Omental fat pad (tissue), 4 donors: ENCODE measurements around the gene SEPTIN3. TPM values are rescaled to one million over a fixed set of nuclear protein-coding genes. Genes with fewer than 3 reads are reported as not detected.

Experiments
- ATAC-seq: fragments of 150-250 bp; one replicate; pipeline ENCODE4 v1.9.1; 2016; ENCODE audit warnings: mild to moderate bottlenecking, moderate library complexity; ENCODE audit not compliant: low FRiP score
- DNase-seq: peaks from one replicate; pipeline ENCODE4 v3.0.0-alpha.2; 2019; ENCODE audit warnings: low spot score
- CTCF ChIP-seq, 3 donors: fragments of 450-650 bp; IDR thresholded peaks; one replicate each; pipeline ENCODE4 v1.5.1; 2016 to 2017; ENCODE audit warnings: antibody characterized with exemption in 3 of 3, mild to moderate bottlenecking in 3 of 3, moderate library complexity in 2 of 3
- total RNA-seq, 4 donors: library from RNA; depleted of rRNA; stranded (reverse); fragments of >200 nt; gene quantifications; one replicate each; pipeline ENCODE4 v1.1.0, GENCODE V29; 2016

SEPTIN3 gene
- under 1 TPM in 3 of 4 donors, not detected in 1; 0.13 to 0.72 (median 0.37) TPM for total RNA-seq

- DNase-seq: no peak
- TF ChIP-seq CTCF (IDR thresholded peaks at IDR 0.05): no peak
- ATAC-seq: no peak
These were observed at the start of gene SEPTIN3 for GRCh38 chr22:41969110-41969646. TSS of gene SEPTIN3 (plus strand) at chr22:41969443. CDS start at chr22:41971493, 2,050 bp downstream.

- DNase-seq (no peak), ATAC-seq (no peak)
- no peak for TF ChIP-seq CTCF (IDR thresholded peaks at IDR 0.05)
These were observed 48.8 kb upstream of the SEPTIN3 start for GRCh38 chr22:41920271-41920976.

GRCh38 chr22:41922328-41922727 is 46.9 kb upstream of the SEPTIN3 start:
- DNase-seq (no peak), ATAC-seq (no peak)
- TF ChIP-seq CTCF (IDR thresholded peaks at IDR 0.05): no peak

- ATAC-seq: no peak
- no peak for TF ChIP-seq CTCF (IDR thresholded peaks at IDR 0.05)
- no peak for DNase-seq
These were observed 46.2 kb upstream of the SEPTIN3 start for GRCh38 chr22:41922940-41923594.

- no peak for DNase-seq
- no peak for ATAC-seq
- no peak for TF ChIP-seq CTCF (IDR thresholded peaks at IDR 0.05)
These were observed 45.5 kb upstream of the SEPTIN3 start for GRCh38 chr22:41923595-41924276.

- TF ChIP-seq CTCF (IDR thresholded peaks at IDR 0.05): no peak
- DNase-seq: no peak
- peak; percentile 33 for ATAC-seq
These were observed 43.3 kb upstream of the SEPTIN3 start for GRCh38 chr22:41925783-41926460.
